ENCODE data around the gene TXNDC12.

- TF ChIP-seq SIRT6 (IDR thresholded peaks at IDR 0.05; ENCODE audit: low read depth, low read length): no peak
- no peak for TF ChIP-seq ZNF431 (CRISPR knock-in tag; IDR thresholded peaks at IDR 0.05)
- TF ChIP-seq SMC3 (conservative IDR thresholded peaks at IDR 0.05; ENCODE audit: insufficient read depth, low read depth, low read length): no peak
- TF ChIP-seq ZNF24 (IDR thresholded peaks at IDR 0.05): no peak
- TF ChIP-seq ZNF124 (CRISPR knock-in tag; IDR thresholded peaks at IDR 0.05): no peak
These were observed 8.2 kb upstream of the TXNDC12 start for GRCh38 chr1:52063192-52063591.
